Measurements from ENCODE around the gene GRB7. TPM values are rescaled to one million over a fixed set of nuclear protein-coding genes. Genes with fewer than 3 reads are reported as not detected.
"Not testable (repeated sequence)": the region's sequence is repeated elsewhere in the genome, so short reads cannot be mapped to it uniquely, and the experiment has no call there.

GRB7 gene
- total RNA-seq, 6 experiments from 2014 or later, result not detected

DNA sequence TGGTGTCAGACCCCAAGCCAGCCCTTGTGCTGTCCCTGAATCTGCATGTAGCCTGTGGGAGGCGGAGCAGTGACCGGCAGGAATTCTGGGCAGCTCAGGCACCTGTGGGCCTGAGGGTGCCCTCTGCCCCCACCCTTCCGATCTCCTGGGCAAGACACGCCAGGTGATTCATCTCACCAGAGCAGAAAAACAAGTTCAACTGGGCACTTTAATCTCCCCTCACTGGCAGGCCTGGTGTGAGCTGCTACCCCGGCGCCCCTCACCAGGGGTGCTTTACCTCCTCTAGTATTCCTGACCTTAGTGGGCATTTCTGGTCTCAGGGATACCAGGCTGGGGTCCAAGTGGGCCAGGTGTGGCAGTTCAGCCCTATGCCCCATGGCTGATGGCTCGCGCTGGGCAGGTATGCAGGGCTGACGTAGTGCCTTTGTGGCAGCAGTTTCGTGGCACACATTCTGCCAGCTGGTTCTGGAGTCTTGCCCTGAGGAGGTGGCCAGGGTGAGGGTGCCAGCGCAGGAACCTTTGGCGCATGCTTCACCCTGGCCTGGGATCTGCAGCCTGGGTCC lies 31.9 kb upstream of the GRB7 start:
- Mint-ChIP-seq H3K4me3 (no peak overlapping the region), H3K9me3 (no peaks in the 10 kb centered on the region), H3K27ac (no peak overlapping the region), H3K36me3 (ENCODE audit: low read depth) (no peaks in the 10 kb centered on the region), H3K4me1 (ENCODE audit: low read depth) (peaks cover 33% of the 10 kb centered on the region), H3K27me3 (ENCODE audit: insufficient read depth) (peaks cover 2% of the 10 kb centered on the region)
- TF ChIP-seq, protein P1, sequence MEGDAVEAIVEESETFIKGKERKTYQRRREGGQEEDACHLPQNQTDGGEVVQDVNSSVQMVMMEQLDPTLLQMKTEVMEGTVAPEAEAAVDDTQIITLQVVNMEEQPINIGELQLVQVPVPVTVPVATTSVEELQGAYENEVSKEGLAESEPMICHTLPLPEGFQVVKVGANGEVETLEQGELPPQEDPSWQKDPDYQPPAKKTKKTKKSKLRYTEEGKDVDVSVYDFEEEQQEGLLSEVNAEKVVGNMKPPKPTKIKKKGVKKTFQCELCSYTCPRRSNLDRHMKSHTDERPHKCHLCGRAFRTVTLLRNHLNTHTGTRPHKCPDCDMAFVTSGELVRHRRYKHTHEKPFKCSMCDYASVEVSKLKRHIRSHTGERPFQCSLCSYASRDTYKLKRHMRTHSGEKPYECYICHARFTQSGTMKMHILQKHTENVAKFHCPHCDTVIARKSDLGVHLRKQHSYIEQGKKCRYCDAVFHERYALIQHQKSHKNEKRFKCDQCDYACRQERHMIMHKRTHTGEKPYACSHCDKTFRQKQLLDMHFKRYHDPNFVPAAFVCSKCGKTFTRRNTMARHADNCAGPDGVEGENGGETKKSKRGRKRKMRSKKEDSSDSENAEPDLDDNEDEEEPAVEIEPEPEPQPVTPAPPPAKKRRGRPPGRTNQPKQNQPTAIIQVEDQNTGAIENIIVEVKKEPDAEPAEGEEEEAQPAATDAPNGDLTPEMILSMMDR (IDR thresholded peaks at IDR 0.05), result no peak
- DNase-seq, result no peak

DNA sequence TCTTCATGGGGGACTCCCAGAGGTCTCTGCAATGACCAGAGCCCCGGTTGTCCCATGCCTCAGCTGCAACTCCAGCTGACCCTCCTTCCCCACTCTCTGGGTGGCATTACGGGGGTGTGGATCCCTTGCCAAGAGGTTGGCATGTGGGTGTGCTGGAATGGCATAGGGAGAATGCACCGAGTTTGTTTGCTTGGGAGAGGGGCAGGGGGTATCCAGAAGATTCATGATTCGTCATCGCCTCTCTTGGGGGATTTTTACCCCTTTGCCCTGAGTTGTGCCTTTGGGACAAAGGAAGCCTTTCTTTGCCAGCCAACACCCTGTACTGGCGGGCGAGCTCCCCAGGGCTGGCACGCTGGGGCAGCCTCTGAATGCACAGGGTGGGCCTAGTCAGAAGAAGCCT lies 31.4 kb upstream of the GRB7 start:
- Mint-ChIP-seq H3K9me3 (no peaks in the 10 kb centered on the region), H3K27me3 (ENCODE audit: insufficient read depth) (peaks cover 2% of the 10 kb centered on the region; the same call in 1 of the 2 replicates), H3K4me3 (no peak overlapping the region), H3K4me1 (ENCODE audit: low read depth) (peaks cover 27% of the 10 kb centered on the region), H3K36me3 (ENCODE audit: low read depth) (peaks cover under 1% of the 10 kb centered on the region; the same call in 1 of the 2 replicates), H3K27ac (no peak overlapping the region)
- TF ChIP-seq, protein P1 (IDR thresholded peaks at IDR 0.05), result no peak
- DNase-seq, result no peak

DNA sequence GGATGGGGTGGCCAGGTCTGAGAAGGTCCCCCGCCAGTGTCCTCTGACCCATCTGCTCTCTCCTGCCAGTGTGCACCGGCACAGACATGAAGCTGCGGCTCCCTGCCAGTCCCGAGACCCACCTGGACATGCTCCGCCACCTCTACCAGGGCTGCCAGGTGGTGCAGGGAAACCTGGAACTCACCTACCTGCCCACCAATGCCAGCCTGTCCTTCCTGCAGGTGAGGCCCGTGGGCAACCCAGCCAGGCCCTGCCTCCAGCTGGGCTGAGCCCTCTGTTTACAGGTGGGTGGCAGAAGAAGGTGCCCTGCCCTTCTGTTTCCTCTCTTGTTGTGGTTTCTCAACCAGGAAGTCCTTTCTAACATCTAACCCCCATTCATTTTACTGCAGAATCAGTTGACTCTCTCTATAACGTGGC lies 30.8 kb upstream of the GRB7 start:
- DNase-seq, result no peak
- H3K4me1 Mint-ChIP-seq (ENCODE audit: low read depth), result peaks cover 22% of the 10 kb centered on the region
- H3K27ac Mint-ChIP-seq, result no peak overlapping the region
- TF ChIP-seq, protein P1 (IDR thresholded peaks at IDR 0.05), result no peak
- no peaks in the 10 kb centered on the region for H3K9me3 Mint-ChIP-seq
- H3K4me3 Mint-ChIP-seq, result no peak overlapping the region
- H3K27me3 Mint-ChIP-seq (ENCODE audit: insufficient read depth), result peaks cover 3% of the 10 kb centered on the region; the same call in 1 of the 2 replicates
- peaks cover 4% of the 10 kb centered on the region; the same call in 1 of the 2 replicates for H3K36me3 Mint-ChIP-seq (ENCODE audit: low read depth)

DNA sequence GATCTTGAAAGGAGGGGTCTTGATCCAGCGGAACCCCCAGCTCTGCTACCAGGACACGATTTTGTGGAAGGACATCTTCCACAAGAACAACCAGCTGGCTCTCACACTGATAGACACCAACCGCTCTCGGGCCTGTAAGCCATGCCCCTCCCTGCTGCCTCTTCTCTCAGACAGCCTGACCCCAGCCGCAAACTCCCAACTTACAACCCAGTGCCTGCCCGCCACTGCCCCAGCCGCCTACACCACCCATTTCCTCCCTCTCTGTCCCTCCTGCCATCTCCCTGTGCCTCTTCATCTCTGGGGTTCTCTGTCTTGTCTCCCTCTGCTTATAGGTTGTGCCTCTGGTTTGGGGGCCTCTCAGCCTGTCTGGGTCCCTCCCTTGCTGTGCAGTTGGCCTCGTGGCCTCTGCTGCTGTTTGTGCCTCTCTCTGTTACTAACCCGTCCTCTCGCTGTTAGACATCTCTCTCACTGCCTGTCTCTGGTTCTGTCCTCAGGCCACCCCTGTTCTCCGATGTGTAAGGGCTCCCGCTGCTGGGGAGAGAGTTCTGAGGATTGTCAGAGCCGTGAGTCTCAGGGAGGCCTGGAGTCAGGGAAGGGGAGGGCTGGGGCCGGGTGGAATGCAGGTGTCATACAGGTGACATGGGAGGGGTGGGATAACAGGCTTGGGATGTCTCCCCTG lies 28.3 kb upstream of the GRB7 start:
- H3K27ac Mint-ChIP-seq, result no peak overlapping the region
- no peak for DNase-seq

DNA sequence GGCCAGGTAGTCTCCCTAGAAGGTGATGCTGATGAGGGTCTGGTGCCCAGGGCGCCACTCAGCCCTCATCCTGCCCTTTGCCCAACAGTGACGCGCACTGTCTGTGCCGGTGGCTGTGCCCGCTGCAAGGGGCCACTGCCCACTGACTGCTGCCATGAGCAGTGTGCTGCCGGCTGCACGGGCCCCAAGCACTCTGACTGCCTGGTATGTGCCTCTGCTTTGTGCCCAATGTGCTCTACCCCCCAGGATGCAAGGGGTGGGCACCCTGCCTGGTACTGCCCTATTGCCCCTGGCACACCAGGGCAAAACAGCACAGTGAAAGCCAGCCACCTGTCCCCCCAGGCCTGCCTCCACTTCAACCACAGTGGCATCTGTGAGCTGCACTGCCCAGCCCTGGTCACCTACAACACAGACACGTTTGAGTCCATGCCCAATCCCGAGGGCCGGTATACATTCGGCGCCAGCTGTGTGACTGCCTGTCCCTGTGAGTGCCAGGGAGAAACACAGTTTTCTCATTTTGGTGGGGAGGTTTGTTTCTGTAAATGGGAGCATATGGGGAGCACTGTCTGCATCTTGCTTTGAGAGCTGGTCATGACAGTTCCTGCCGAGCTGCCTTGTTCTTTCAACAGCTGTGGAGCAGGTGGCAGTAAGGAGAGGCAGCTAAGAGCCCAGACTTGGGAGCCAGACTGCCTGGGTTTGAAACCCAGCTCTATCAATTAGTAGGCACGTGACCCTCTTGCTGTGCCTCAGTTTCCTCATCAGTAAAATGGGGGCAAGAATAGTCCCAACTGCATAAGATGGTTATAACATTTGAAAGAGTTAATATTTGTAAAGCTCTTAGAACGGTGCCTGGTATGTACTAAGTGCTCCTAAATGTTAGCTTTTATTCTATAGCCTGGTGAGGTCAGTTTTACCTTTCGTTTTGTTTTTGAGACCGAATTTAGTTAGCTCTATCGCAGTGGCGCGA lies 27.5 kb upstream of the GRB7 start:
- Mint-ChIP-seq H3K9me3 (no peaks in the 10 kb centered on the region), H3K4me3 (no peak overlapping the region), H3K27ac (no peak overlapping the region), H3K4me1 (ENCODE audit: low read depth) (no peaks in the 10 kb centered on the region), H3K27me3 (ENCODE audit: insufficient read depth) (peaks cover 2% of the 10 kb centered on the region; the same call in 1 of the 2 replicates), H3K36me3 (ENCODE audit: low read depth) (peaks cover 4% of the 10 kb centered on the region; the same call in 1 of the 2 replicates)
- TF ChIP-seq, protein P1 (IDR thresholded peaks at IDR 0.05), result no peak
- DNase-seq, result no peak

More for the DNA sequence above, 28.3 kb upstream of the GRB7 start:
- H3K4me3 Mint-ChIP-seq, result no peak overlapping the region
- H3K27me3 Mint-ChIP-seq (ENCODE audit: insufficient read depth), result peaks cover 2% of the 10 kb centered on the region; the same call in 1 of the 2 replicates
- TF ChIP-seq, protein P1 (IDR thresholded peaks at IDR 0.05), result no peak
- H3K36me3 Mint-ChIP-seq (ENCODE audit: low read depth), result peaks cover 4% of the 10 kb centered on the region; the same call in 1 of the 2 replicates
- peaks cover 5% of the 10 kb centered on the region; the same call in 1 of the 2 replicates for H3K4me1 Mint-ChIP-seq (ENCODE audit: low read depth)
- H3K9me3 Mint-ChIP-seq, result no peaks in the 10 kb centered on the region

DNA sequence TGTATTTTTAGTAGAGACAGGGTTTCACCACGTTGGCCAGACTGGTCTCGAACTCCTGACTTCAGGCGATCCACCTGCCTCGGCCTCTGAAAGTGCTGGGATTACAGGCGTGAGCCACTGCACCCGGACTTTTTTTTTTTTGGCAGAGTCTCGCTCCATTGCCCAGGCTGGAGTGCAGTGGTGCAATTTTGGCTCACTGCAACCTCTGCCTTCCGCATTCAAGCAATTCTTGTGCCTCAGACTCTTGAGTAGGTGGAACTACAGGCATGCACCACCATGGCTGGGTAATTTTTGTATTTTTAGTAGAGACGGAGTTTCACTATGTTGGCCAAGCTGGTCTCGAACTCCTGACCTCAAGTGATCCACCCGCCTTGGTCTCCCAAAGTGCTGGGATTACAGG lies 26.7 kb upstream of the GRB7 start:
- H3K4me3 Mint-ChIP-seq; H3K9me3 Mint-ChIP-seq; H3K4me1 Mint-ChIP-seq (ENCODE audit: low read depth); H3K27me3 Mint-ChIP-seq (ENCODE audit: insufficient read depth); DNase-seq; H3K36me3 Mint-ChIP-seq (ENCODE audit: low read depth); H3K27ac Mint-ChIP-seq: not testable (repeated sequence)
